PFSK-1 (cell line): ENCODE data around the gene ZDHHC14.

Source experiments
- FOXP2 ChIP-seq: optimal IDR thresholded peaks from 2 replicates; pipeline ENCODE3; 2011; ENCODE audit warnings: borderline replicate concordance, control low read depth, inconsistent platforms; ENCODE audit not compliant: insufficient read depth; ENCODE audit errors: extremely low read length, extremely low read depth
- POLR2AphosphoS5 ChIP-seq: IDR thresholded peaks from 2 replicates; pipeline ENCODE4 v1.6.1; 2012; ENCODE audit warnings: low read depth, mild to moderate bottlenecking, control low read depth, low read length, moderate library complexity
- REST ChIP-seq, 2 experiments: IDR thresholded peaks; 2 replicates each; pipeline versions ENCODE4 v1.6.1 to v1.8.0; 2011 to 2012; ENCODE audit warnings: low read depth in 2 of 2, low read length in 2 of 2, control low read depth in 1 of 2, inconsistent platforms in 1 of 2, mild to moderate bottlenecking in 1 of 2, moderate library complexity in 1 of 2; ENCODE audit not compliant: insufficient read depth in 1 of 2
- TAF1 ChIP-seq: IDR thresholded peaks from 2 replicates; pipeline ENCODE4 v1.6.1; 2012; ENCODE audit warnings: low read length, control low read depth, borderline replicate concordance; ENCODE audit not compliant: insufficient read depth

GRCh38 chr6:157457787-157458186, 76.8 kb downstream of the ZDHHC14 start:
- TF ChIP-seq REST (IDR thresholded peaks at IDR 0.05; ENCODE audit: insufficient read depth in 1 of 2, low read depth in 2 of 2, low read length in 2 of 2), result no peak
- no peak for TF ChIP-seq POLR2AphosphoS5
- no peak for TF ChIP-seq TAF1
- TF ChIP-seq FOXP2, result no peak
